HG03575 (cell line): ENCODE measurements around the gene PTPRCAP.
"Not testable (repeated sequence)": the region's sequence is repeated elsewhere in the genome, so short reads cannot be mapped to it uniquely, and the experiment has no call there.

Experiments
- ATAC-seq: cut with Tn5 transposase; IDR thresholded peaks from one replicate; pipeline ENCODE4 v1.9.1; 2021; ENCODE audit not compliant: unreplicated experiment, insufficient number of reproducible peaks, low FRiP score; ENCODE audit errors: extremely low read depth

PTPRCAP gene

DNA sequence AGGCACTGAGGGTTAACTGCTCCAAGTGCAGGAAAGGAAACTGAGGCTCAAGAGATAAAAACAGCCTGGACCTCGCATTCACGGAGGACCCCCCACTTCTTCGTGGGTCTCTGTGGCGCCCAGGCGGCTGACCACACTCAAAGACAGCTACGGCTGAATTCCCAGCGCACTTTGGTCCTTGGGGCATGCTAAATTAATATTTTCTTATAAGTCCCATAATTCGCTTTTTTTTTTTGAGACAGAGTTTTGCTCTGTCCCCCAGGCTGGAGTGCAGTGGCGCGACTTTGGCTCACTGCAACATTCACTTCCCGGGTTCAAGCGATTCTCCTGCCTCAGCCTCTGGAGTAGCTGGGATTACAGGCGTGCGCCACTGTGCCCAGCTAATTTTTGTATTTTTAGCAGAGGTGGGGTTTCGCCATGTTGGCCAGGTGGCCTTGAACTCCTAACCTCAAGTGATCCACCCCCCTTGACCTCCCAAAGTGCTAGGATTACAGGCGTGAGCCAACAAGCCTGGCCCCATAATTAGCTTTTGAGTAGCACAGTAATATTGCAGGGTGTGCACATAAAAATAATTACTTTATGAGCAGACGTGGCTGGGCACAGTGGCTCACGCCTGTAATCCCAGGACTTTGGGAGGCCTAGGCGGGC lies 35.2 kb downstream of the PTPRCAP start:
- ATAC-seq, result not testable (repeated sequence)

DNA sequence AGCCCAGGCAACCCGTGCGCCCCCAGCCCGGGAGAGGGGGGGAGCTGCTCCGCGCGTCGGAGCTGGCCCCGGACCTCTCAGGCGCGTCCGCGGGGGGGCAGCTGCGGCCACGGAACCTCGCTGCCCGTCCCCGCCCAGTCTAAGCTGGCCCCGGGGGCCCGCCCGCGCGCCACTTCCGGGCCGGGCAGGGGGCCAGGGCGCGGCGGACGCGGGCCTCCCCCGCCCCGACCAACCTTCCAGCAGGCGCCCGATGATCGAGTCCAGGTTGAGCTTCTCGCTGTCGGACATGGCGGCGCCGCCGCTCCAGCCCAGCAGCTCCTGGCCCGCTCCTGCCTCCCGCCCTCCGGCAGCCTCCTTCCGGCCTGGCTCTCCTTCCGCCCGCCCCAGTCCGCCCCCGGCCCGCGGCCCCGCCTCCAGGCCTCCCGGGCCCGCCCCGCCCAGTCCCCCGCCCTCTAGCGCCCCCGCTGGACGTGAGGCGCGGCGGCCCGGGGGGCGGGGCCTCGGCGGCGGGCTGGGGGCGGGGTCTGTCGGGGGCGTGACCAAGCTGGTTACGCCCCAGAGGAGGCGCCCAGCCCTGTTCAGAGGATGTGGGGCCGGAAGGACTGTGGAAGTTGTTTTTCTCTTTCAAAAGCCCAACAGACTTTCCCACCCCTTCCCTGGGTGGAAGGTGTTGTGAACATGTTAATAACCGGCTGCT lies 35.8 kb downstream of the PTPRCAP start, which contains the start of gene PPP1CA:
Gene PPP1CA, minus strand, starts transcription at position 364 of the 697 bp plus-strand sequence. Its CDS starts 76 bp downstream, at position 288.
- no peak for ATAC-seq

DNA sequence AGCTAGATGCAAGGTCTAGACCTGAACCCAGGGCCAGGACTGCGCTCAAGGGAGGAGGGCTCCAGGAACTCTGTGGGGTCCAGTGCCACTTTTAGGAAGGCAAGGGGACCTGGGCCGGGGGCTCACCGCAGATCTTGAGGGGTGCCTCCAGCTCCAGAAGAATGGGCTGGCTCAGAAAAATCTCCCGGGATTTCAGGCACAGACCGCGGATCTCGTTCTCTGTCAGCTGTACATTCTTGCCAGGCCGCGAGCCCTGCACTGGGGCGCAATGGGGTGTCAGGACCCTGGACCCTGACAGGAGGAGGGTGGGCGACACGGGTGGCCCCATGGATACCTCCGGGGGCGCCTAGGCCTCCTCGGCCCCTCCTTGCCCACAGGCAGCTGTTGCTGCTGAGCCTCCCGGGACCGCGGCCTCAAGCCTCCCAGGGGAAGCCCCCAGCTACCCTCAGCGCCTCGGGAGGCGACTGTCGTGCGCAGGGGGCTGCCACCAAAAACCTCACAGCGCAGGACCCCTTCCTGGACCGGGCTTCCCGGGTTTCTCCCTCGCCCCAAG lies 36.5 kb downstream of the PTPRCAP start:
- no peak for ATAC-seq

DNA sequence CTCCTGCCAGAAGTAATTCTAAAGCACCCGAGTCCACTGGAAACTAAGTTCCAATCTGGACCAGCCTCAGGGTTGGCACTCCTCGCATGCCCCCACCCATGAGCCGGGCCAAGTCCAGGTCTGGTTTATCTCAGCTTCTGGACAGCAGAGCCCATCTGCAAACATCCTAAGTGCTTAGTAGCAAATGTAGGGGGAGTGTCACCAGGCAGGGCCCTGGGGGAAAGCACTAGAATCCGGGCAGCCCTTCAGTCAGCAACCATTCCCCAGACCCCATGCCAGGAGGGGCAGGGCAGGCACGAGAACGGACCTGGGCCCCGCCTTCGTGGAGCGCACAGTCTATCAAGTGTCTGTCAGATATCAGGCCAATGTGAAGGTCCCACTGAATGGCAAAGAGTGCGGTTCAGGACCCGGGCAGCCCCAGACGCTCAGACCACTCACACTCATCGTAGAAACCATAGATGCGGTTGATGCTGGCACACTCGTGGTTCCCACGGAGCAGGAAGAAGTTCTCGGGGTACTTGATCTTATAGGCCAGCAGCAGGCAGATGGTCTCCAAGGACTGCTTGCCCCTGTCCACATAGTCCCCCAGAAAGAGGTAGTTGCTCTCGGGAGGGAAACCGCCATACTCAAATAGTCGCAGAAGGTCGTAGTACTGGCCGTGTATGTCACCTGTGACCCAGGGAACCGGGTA lies 37.1 kb downstream of the PTPRCAP start:
- no peak for ATAC-seq

DNA sequence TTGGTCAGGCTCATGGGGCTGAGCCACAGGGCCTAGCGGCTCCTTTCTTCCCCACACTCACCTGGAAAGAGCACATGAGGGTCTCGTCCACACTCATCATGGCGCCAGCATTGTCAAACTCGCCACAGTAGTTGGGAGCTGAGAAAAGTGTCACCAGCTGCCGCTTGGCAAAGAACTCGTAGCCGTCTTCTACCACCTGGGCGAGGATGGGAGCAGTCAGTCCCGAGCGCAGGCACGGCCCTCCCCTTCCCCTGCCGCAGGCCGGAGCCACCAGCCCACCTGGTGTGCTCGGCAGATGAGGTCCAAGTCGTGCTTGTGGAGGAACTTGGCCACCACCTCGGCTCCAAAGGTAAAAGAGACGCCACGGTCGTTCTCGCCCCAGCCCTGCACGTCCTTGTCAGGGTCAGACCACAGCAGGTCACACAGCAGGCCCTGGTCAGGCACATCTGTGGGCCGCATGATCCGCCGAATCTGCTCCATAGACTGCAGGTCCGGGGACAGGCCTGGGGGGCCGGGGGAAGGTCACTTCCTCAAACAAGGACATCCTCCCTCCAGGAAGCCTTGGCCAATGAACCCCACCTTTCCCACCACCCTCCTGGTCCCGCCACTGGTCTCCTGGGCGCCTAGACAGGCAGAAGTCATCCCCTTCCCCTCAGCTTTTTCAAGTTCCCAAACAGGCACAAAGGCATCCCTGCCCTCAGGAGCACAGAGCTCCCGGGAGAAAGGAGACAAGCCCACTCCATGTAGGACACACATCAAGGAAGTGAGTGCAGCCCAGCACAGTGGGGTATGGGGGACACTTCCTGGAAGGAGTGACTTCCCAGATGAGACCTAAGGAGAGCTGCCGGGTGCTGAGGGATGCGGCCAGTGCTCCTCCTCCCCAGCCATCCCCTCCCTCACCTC lies 38.6 kb downstream of the PTPRCAP start:
- ATAC-seq, result no peak

DNA sequence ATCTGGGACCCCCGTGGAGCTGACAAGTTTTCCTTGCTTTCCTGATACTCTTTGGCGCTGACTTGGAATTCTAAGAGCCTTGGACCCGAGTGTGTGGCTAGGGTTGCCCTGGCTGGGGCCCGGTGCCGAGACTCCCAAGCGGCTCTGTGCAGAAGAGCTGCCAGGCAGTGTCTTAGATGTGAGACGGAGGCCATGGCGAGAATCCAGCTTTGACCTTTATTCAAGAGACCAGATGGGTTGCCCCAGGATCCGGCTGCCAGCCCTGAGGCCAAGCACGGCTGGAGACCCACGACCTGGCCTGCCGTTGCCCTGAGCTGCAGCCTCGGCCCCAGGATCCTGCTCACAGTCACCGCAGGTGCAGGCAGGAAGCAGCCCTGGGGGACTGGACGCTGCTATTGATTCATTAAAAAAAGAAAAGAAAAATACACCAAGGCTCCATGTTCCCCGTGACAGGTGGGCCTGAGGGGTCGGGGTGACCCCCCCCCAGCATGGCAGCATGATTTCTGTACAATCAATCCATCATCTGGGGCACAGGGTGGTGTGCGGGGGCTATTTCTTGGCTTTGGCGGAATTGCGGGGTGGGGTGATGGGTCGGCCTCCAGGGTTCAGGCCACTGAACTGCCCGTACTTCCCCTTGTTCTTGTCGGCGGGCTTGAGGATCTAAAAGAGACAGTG lies 39.4 kb downstream of the PTPRCAP start:
- no peak for ATAC-seq

DNA sequence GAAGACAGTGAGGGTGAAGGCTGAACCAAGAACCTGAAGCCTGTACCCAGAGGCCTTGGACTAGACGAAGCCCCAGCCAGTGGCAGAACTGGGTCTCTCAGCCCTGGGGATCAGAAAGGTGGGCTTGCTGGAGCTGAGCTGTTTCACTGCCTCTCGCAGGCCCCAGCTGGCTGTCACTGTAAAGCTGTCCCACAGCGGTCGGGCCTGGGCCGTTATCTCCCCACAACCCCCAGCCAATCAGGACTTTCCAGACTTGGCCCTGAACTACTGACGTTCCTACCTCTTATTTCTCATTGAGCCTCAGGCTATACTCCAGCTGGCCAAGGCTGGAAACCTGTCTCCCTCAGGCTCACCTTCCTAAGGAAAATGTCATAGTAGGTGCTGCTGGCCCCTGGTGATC lies 39.9 kb downstream of the PTPRCAP start:
- no peak for ATAC-seq

DNA sequence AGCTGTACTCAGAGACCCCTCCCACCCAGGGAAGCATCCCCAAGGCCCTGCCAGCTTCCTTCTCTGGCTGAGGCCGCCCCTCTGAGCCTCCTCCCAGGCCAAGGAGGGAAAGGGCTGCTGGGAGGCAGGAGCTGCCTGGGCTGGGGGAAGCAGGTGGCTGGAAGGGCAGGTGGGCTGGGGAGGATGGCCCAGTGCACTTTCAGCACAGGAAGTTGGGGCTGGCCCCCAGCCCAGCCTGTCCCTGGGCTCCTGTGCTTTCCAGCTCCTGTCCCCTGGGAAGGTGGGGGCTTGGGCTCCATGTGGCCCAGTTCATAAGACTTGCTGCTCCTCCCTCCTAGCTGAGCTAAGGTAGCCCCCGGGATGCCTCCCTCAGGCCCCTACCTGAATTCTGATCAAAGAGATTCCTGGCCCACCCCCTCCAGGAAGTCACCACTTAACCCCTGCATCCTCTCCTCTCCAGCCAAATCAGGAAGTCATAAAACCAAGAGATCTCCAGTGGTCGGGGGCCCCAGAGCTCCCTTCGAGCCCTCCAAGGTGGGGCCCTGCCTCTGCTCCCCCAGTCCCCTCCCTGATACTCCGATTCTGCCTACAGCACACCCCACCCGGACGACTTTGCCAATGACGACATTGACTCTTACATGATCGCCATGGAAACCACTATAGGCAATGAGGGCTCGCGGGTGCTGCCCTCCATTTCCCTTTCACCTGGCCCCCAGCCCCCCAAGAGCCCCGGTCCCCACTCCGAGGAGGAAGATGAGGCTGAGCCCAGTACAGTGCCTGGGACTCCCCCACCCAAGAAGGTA lies 40.7 kb downstream of the PTPRCAP start:
- no peak for ATAC-seq

DNA sequence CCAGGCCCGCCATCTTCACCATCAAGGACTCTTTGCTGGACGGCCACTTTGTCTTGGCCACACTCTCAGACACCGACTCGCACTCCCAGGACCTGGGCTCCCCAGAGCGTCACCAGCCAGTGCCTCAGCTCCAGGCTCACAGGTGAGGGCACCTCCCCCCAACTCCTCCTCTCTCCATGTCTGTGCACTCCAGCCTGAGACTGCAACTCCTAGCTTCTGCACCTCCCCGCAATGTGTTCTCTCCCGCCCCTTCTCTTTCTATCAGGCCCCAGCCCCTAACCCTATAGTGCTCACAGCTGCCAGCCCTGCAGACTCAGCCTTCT lies 41.3 kb downstream of the PTPRCAP start:
- ATAC-seq, result no peak

DNA sequence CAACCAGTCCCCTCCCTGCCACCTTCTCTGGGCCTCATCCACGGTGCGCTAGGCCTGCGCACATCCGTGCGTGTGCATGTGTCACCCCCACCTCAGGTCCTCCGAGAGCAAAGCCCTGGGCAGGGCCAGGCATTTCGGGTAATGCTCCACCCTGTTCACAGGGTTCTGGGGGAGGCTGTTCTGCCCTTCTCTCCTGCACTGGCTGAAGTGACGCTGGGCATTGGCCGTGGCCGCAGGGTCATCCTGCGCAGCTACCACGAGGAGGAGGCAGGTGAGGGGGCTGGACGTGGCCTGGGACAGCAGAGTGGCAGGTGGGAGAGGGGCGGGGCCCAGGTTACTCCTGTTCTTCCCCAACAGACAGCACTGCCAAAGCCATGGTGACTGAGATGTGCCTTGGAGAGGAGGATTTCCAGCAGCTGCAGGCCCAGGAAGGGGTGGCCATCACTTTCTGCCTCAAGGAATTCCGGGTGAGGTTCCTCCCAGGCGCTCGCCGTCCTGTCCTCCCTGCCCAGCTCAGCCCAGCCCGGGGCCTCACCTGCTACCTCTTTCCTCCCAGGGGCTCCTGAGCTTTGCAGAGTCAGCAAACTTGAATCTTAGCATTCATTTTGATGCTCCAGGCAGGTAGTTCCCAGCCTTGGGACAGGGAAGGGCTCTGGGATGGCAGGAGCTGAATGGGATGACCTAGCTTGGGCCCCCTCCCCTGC lies 41.8 kb downstream of the PTPRCAP start:
- ATAC-seq, result no peak

DNA sequence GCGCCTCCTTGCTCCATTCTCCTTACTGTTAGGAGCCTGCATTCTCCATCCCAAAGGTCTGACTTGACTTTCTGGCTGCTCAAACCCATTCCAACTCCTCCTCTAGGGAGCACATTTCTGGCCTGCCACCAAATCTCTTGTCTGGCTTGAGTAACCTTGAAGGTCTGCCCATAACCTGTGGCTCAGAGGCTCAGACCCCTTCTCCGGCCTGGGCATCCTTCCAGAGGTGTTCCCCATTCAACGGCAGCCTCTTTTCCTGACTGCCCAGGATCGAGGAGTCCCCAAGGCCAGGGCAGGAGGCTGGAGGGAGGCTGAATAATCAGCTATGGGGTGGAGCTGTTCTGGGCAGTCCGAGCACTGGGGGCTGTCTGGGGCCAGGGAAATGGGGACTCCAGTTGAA lies 43.5 kb downstream of the PTPRCAP start:
- no peak for ATAC-seq

DNA sequence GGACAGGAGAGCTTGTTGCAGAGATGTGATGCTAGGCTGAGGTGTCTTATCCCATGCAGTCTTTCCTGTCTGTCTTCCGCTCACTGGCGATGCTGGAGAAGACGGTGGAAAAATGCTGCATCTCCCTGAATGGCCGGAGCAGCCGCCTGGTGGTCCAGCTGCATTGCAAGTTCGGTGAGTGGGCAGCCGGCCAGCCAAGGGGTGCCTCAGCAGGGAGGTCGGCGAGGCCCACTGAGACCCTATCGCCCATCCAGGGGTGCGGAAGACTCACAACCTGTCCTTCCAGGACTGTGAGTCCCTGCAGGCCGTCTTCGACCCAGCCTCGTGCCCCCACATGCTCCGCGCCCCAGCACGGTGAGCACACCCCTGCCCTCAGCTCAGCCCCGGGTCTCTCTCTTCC lies 44.0 kb downstream of the PTPRCAP start:
- ATAC-seq, result no peak

DNA sequence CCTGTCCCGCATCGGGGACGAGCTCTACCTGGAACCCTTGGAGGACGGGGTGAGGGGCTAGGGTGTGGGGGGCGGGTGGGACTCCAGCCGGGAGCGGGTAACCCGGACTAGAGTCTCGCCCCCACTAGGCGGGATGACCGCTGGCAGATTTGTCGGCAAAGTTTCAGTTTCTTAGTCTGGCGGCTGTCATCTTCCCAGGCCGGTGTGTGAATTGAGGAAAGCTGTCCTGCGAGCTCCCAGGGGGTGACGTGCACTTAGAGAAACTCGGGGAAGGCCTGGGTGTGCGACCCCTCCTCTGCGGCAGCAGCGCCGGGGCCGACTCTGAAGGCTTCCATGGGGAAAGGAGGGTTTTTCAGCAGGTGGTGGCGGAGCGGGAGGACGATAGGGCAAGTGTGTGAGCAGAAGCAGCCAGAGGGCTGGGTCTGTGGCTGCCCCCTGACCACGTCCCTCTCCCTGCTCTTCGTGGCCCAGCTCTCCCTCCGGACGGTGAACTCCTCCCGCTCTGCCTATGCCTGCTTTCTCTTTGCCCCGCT lies 45.2 kb downstream of the PTPRCAP start:
- ATAC-seq, result no peak

DNA sequence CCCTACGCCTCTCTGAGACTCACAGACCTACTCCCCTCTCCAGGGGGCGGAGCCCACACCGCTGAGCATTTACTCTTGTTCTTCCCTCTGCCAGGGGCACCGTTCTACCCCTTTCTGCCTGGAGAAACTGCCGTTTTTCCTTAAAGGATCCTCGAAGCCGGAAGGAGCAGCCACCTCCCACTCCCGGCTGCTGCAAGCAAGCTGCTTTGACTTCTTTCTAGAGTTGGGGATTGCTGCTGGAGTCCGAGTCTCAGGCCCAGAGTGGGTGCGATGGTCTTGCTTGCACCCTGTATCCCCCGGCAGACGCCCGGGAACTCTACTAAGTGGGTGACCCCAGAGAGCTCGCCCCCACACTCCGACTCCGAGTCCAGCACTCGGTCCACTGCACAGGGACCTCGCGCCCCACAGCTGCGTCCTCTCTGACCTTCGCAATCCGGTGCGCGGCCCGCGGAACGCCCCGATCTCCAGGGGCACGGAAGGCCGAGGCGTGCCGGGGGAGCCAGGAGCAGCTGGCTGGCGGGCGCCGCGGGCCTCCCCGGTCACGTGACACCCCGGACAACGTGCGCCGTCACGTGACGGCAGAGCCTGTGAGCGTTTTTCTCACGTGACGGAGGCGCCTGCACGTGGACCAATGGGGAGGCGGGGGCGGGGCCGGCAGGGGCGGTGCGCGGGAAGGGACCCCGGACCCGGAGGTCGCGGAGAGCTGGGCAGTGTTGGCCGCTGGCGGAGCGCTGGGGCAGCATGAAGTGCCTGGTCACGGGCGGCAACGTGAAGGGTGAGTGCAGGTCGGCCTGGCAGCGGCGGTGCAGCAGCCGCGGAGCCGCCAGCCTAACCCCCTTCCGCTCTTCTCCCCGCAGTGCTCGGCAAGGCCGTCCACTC lies 45.9 kb downstream of the PTPRCAP start, which contains the start of gene RAD9A:
Gene RAD9A, plus strand, starts transcription at position 683 of the 879 bp plus-strand sequence. Its CDS starts 59 bp downstream, at position 742.
- ATAC-seq, result no peak

DNA sequence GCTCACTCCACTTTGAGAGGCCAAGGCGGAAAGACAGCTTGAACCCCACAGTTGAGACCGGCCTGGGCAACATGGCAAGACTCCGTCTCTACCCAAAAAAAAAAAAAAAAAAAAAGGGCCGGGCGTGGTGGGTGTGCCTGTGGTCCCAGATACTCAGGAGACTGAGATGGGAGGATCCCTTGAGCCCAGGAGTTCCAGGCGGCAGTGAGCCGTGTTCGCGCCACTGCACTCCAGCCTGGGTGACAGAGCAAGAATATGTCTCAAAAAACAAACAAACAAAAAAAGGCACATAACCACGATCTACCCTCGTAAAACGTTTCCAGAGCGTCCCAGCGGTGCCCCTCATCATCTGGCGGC lies 46.6 kb downstream of the PTPRCAP start:
- no peak for ATAC-seq

DNA sequence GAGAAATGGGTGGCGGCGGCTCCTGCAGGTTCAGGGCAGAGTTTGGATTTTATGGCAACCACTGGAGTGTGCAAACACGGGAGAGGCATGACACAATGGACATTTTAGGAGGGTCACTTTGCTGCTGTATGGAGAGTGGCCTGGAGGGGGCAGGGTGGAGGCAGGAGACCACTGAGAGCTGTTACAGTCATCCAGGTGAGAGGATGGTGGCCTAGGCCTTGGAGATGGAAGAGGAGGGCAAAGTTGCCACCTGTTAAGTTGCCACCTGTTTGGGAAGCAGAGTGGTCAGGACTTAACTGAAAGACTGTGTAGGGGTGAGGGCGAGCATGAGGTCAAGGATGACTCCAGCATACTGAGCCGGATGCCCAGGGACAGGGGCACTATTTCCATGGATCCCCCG lies 48.0 kb downstream of the PTPRCAP start:
- ATAC-seq, result no peak
